ENCODE data around the gene OR2T33. TPM values are rescaled to one million over a fixed set of nuclear protein-coding genes. Genes with fewer than 3 reads are reported as not detected.

OR2T33 gene
- total and polyA plus RNA-seq, 2 experiments from 2014 or later: 0.28 to 0.32 TPM

GRCh38 chr1:248324468-248324867, 46.7 kb upstream of the OR2T33 start, which contains the start of gene OR2M7:
Gene OR2M7 (minus strand): TSS chr1:248324568. CDS start chr1:248324568, 0 bp downstream.
- peaks cover 92% of the 10 kb centered on the region for H3K9me3 Mint-ChIP-seq
- DNase-seq (ENCODE audit: low spot score): no peak

More at GRCh38 chr1:248324468-248324867, 46.7 kb upstream of the OR2T33 start, which contains the start of gene OR2M7:
- Histone ChIP-seq H3K4me1 (ENCODE audit: insufficient read depth) (no peaks in the 10 kb centered on the region), H3K27ac (ENCODE audit: low read depth) (no peak within 1 kb of the TSS), H3K27me3 (ENCODE audit: insufficient read depth) (no peaks in the 10 kb centered on the region), H3K4me2 (no peak within 1 kb of the TSS), H3K79me2 (replicated peaks; ENCODE audit: insufficient read depth) (no peaks in the 10 kb centered on the region), H4K20me1 (replicated peaks; ENCODE audit: insufficient read depth) (no peaks in the 10 kb centered on the region), H3K4me3 (no peak within 1 kb of the TSS), H3K36me3 (ENCODE audit: insufficient read depth) (no peaks in the 10 kb centered on the region; the same call in 1 of the 2 replicates), H3K9me2 (ENCODE audit: insufficient read depth) (no peaks in the 10 kb centered on the region), H3F3A (replicated peaks; ENCODE audit: low read depth) (no peaks in the 10 kb centered on the region), H2AFZ (no peak within 1 kb of the TSS)
- no peak for ATAC-seq
- Mint-ChIP-seq H3K4me1 (no peaks in the 10 kb centered on the region), H3K27ac (no peak within 1 kb of the TSS), H3K36me3 (ENCODE audit: low read depth) (peaks cover 21% of the 10 kb centered on the region), H3K27me3 (ENCODE audit: insufficient read depth, low read depth, poor library complexity) (peaks cover 2% of the 10 kb centered on the region), H3K4me3 (no peak within 1 kb of the TSS)
- TF ChIP-seq CTCF (conservative IDR thresholded peaks at IDR 0.05; ENCODE audit: low read depth in 2 of 2) (no peak), EZH2 (IDR thresholded peaks at IDR 0.05; ENCODE audit: low read depth, unreplicated experiment) (no peak), JUNB (IDR thresholded peaks at IDR 0.05; ENCODE audit: unreplicated experiment) (no peak), ETS1 (IDR thresholded peaks at IDR 0.05) (no peak), ZNF114 (CRISPR knock-in tag; IDR thresholded peaks at IDR 0.05) (no peak), ZNF462 (CRISPR knock-in tag; IDR thresholded peaks at IDR 0.05) (no peak), EZH2phosphoT487 (IDR thresholded peaks at IDR 0.05; ENCODE audit: unreplicated experiment) (no peak), CREB1 (CRISPR knock-in tag; IDR thresholded peaks at IDR 0.05; ENCODE audit: low read depth) (no peak), POLR2AphosphoS5 (IDR thresholded peaks at IDR 0.05; ENCODE audit: low read depth) (no peak), ZNF331 (CRISPR knock-in tag; IDR thresholded peaks at IDR 0.05; ENCODE audit: low read depth) (no peak), STAT1 (IDR thresholded peaks at IDR 0.05; ENCODE audit: unreplicated experiment) (no peak), NANOG (IDR thresholded peaks at IDR 0.05; ENCODE audit: borderline replicate concordance) (no peak)
- TF ChIP-seq, protein P1, sequence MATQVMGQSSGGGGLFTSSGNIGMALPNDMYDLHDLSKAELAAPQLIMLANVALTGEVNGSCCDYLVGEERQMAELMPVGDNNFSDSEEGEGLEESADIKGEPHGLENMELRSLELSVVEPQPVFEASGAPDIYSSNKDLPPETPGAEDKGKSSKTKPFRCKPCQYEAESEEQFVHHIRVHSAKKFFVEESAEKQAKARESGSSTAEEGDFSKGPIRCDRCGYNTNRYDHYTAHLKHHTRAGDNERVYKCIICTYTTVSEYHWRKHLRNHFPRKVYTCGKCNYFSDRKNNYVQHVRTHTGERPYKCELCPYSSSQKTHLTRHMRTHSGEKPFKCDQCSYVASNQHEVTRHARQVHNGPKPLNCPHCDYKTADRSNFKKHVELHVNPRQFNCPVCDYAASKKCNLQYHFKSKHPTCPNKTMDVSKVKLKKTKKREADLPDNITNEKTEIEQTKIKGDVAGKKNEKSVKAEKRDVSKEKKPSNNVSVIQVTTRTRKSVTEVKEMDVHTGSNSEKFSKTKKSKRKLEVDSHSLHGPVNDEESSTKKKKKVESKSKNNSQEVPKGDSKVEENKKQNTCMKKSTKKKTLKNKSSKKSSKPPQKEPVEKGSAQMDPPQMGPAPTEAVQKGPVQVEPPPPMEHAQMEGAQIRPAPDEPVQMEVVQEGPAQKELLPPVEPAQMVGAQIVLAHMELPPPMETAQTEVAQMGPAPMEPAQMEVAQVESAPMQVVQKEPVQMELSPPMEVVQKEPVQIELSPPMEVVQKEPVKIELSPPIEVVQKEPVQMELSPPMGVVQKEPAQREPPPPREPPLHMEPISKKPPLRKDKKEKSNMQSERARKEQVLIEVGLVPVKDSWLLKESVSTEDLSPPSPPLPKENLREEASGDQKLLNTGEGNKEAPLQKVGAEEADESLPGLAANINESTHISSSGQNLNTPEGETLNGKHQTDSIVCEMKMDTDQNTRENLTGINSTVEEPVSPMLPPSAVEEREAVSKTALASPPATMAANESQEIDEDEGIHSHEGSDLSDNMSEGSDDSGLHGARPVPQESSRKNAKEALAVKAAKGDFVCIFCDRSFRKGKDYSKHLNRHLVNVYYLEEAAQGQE (IDR thresholded peaks at IDR 0.05; ENCODE audit: unreplicated experiment): no peak
